Right lobe of liver (tissue), 4 donors: ENCODE measurements around the gene CHPF.

Experiments used
- CTCF ChIP-seq, 4 donors: fragments of 200-600 bp in 3 of 4; fragments of 450-650 bp in 1 of 4; IDR thresholded peaks; one replicate each; pipeline versions ENCODE4 v1.5.1 to v1.8.0; 2016 to 2022; ENCODE audit warnings: antibody characterized with exemption in 4 of 4, mild to moderate bottlenecking in 2 of 4
- POLR2A ChIP-seq: fragments of 450-650 bp; IDR thresholded peaks from one replicate; pipeline ENCODE4 v1.6.1; 2017; ENCODE audit warnings: antibody characterized with exemption, mild to moderate bottlenecking
- donor health status: DM: no; HTN: no; CAD: no.
- donor health status: DM: no; HTN: no; CAD: no.
- donor health status: DM: no; HTN: yes; CAD: no.

GRCh38 chr2:219525533-219526232 lies 17.9 kb downstream of the CHPF start:
- TF ChIP-seq CTCF (IDR thresholded peaks at IDR 0.05) (no peak), POLR2A (no peak)
